GM23338 (cell line): Measurements from ENCODE around the gene THSD4. TPM values are rescaled to one million over a fixed set of nuclear protein-coding genes. Genes with fewer than 3 reads are reported as not detected.

Source experiments
- ATAC-seq: fragments of 200-7000 bp; cut with Tn5 transposase; 3 replicates; pipeline ENCODE4 v1.9.1; 2020
- DNase-seq: peaks from one replicate; pipeline ENCODE4 v3.0.0-alpha.2; 2015; ENCODE audit warnings: low spot score
- H2AFZ ChIP-seq: fragments of 200-600 bp; sonication (generic); 2 replicates; pipeline ENCODE4 v1.8.0; 2016; ENCODE audit warnings: antibody characterized with exemption, mild to moderate bottlenecking, moderate library complexity
- H3F3A ChIP-seq: fragments of 200-600 bp; sonication (generic); replicated peaks from 2 replicates; pipeline ENCODE4 v1.8.0; 2017; ENCODE audit warnings: antibody characterized with exemption, mixed run types, low read depth
- H3K27ac ChIP-seq: fragments of 200-600 bp; sonication (generic); 2 replicates; pipeline ENCODE4 v1.6.1; 2016; ENCODE audit warnings: low read depth
- H3K27me3 ChIP-seq: fragments of 200-600 bp; sonication (generic); 2 replicates; pipeline ENCODE4 v1.8.0; 2016; ENCODE audit warnings: mild to moderate bottlenecking, mixed run types, moderate library complexity; ENCODE audit not compliant: insufficient read depth
- H3K36me3 ChIP-seq: fragments of 200-600 bp; sonication (generic); 2 replicates; pipeline ENCODE4 v1.8.0; 2016; ENCODE audit warnings: mild to moderate bottlenecking; ENCODE audit not compliant: insufficient read depth
- H3K4me1 ChIP-seq: fragments of 200-600 bp; sonication (generic); 2 replicates; pipeline ENCODE4 v1.8.0; 2016; ENCODE audit warnings: mild to moderate bottlenecking, moderate library complexity; ENCODE audit not compliant: insufficient read depth
- H3K4me2 ChIP-seq: fragments of 200-600 bp; sonication (generic); 2 replicates; pipeline ENCODE4 v1.7.1; 2017; ENCODE audit warnings: mixed run types
- H3K4me3 ChIP-seq: fragments of 200-600 bp; sonication (generic); 2 replicates; pipeline ENCODE4 v1.6.1; 2016; ENCODE audit warnings: mixed run types
- H3K79me2 ChIP-seq: fragments of 200-600 bp; sonication (generic); replicated peaks from 2 replicates; pipeline ENCODE4 v1.8.0; 2017; ENCODE audit warnings: mild to moderate bottlenecking; ENCODE audit not compliant: insufficient read depth
- H3K9me2 ChIP-seq: fragments of 200-600 bp; sonication (generic); 2 replicates; pipeline ENCODE4 v1.8.0; 2017; ENCODE audit not compliant: insufficient read depth
- H4K20me1 ChIP-seq: fragments of 200-600 bp; sonication (generic); replicated peaks from 2 replicates; pipeline ENCODE4 v1.8.0; 2017; ENCODE audit warnings: mild to moderate bottlenecking; ENCODE audit not compliant: insufficient read depth
- H3K27ac Mint-ChIP-seq: 2 replicates; pipeline ENCODE4 v1.8.0; 2020; ENCODE audit warnings: inconsistent platforms, mild to moderate bottlenecking, moderate library complexity, mixed read lengths
- H3K27me3 Mint-ChIP-seq: 3 replicates; pipeline ENCODE4 v1.8.0; 2022; ENCODE audit warnings: low read depth, mild to moderate bottlenecking, moderate library complexity, mixed read lengths, inconsistent platforms; ENCODE audit not compliant: insufficient read depth, poor library complexity
- H3K36me3 Mint-ChIP-seq: 3 replicates; pipeline ENCODE4 v1.8.0; 2021; ENCODE audit warnings: low read depth, mild to moderate bottlenecking, inconsistent platforms, moderate library complexity, mixed read lengths
- H3K4me1 Mint-ChIP-seq: 3 replicates; pipeline ENCODE4 v1.8.0; 2020; ENCODE audit warnings: mild to moderate bottlenecking, inconsistent platforms, mixed read lengths
- H3K4me3 Mint-ChIP-seq: 3 replicates; pipeline ENCODE4 v1.8.0; 2021; ENCODE audit warnings: moderate library complexity, mild to moderate bottlenecking, inconsistent platforms, mixed read lengths
- H3K9me3 Mint-ChIP-seq: 3 replicates; pipeline ENCODE4 v1.8.0; 2020; ENCODE audit warnings: moderate library complexity, mild to moderate bottlenecking, inconsistent platforms, mixed read lengths
- CREB1 ChIP-seq: fragments of 250-450 bp; sonication (Bioruptor Pico); IDR thresholded peaks from 2 replicates; pipeline ENCODE4 v1.5.0; 2020; ENCODE audit warnings: low read depth, mild to moderate bottlenecking, moderate library complexity
- JUNB ChIP-seq: IDR thresholded peaks from one replicate; pipeline ENCODE4 v1.6.1; 2016; ENCODE audit warnings: antibody characterized with exemption; ENCODE audit not compliant: unreplicated experiment
- NANOG ChIP-seq: IDR thresholded peaks from 2 replicates; pipeline ENCODE4 v1.6.1; 2016; ENCODE audit warnings: antibody characterized with exemption, borderline replicate concordance
- POLR2AphosphoS5 ChIP-seq: IDR thresholded peaks from 2 replicates; pipeline ENCODE4 v1.6.1; 2016; ENCODE audit warnings: antibody characterized with exemption, low read depth
- STAT1 ChIP-seq: IDR thresholded peaks from one replicate; pipeline ENCODE4 v1.6.1; 2016; ENCODE audit warnings: antibody characterized with exemption; ENCODE audit not compliant: unreplicated experiment
- ZNF114 ChIP-seq: fragments of 250-450 bp; sonication (Bioruptor Pico); IDR thresholded peaks from 2 replicates; pipeline ENCODE4 v1.5.0; 2020; ENCODE audit warnings: mild to moderate bottlenecking, moderate library complexity
- ZNF331 ChIP-seq: fragments of 250-450 bp; sonication (Bioruptor Pico); IDR thresholded peaks from 2 replicates; pipeline ENCODE4 v1.5.0; 2020; ENCODE audit warnings: low read depth, mild to moderate bottlenecking, moderate library complexity
- long read RNA-seq: library from polyadenylated mRNA; unstranded; transcript quantifications from one replicate; pipeline ENCODE4 v2.0.0, GENCODE V29; 2020; ENCODE audit not compliant: unreplicated experiment
- polyA plus RNA-seq: library from polyadenylated mRNA; unstranded; fragments of >200 nt; fragmentation: Nextera tagmentation; extraction: Ambion mirVana; gene quantifications from 2 replicates; pipeline ENCODE4 v1.2.1, GENCODE V29; 2016
- total RNA-seq: library from RNA; depleted of rRNA; stranded (reverse); fragments of >200 nt; shearing (Covaris generic); gene quantifications from 2 replicates; pipeline ENCODE4 v1.2.3, GENCODE V29; 2014; rRNA removed
- TF ChIP-seq, protein P1 (sequence below): fragments of 250-450 bp; sonication (Bioruptor Pico); IDR thresholded peaks from 2 replicates; pipeline ENCODE4 v1.5.0; 2020; ENCODE audit warnings: mild to moderate bottlenecking, moderate library complexity
- TF ChIP-seq, protein P2 (sequence below): IDR thresholded peaks from one replicate; pipeline ENCODE4 v1.6.1; 2018; ENCODE audit warnings: antibody characterized with exemption; ENCODE audit not compliant: unreplicated experiment
- TF ChIP-seq, protein P3 (sequence below), 2 experiments: fragments of 200-600 bp in 1 of 2; sonication (generic) in 1 of 2; conservative IDR thresholded peaks; 2 replicates each; pipeline versions ENCODE4 v1.5.1 to v1.6.1; 2016 to 2017; ENCODE audit warnings: antibody characterized with exemption in 2 of 2, low read depth in 2 of 2, mild to moderate bottlenecking in 2 of 2, moderate library complexity in 1 of 2
- TF ChIP-seq, protein P4 (sequence below): IDR thresholded peaks from 2 replicates; pipeline ENCODE4 v1.6.1; 2016; ENCODE audit warnings: antibody characterized with exemption

The THSD4 gene
- total RNA-seq: 7.2 and 7.4 TPM in 2 replicates
- polyA plus RNA-seq: 0.99 and 2.0 TPM in 2 replicates
- long read RNA-seq, partial matches to known transcripts: 0 of 1 reads
- long read RNA-seq, other reads (novel, unspliced or antisense): 1 of 1 reads

DNA sequence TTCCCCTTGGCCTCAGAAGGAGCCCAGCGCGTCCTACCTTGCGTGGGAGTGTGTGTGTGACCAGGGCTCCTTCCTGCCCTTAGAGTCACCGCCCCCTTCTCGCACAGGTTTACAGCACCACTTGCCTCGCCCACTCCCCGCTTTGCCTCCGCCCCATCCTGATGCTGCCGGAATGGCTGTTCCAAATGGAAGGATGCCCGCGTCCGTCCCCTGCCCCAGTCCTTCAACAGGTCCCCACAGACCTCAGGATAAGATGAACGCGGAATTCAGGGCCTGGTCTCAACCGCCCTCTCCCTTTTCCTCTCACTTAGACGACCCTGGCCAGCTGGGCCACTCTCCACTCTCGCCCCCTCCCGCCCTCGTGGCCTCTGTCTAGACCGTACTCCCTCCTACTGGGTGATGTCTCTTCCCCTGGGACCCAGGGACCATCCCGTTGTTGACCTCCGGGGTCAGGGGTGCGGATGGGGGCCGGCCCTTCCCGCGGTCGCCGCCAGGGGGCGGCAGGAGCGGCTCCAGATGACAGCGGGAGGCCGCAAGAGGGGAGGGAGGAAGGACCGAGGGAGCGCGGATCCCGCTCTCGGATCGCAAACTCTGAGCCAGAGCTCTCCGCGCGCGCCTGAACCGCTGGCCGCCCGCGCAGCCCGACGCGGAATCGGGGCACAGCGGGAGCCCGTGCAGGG is at the start of gene THSD4:
Gene THSD4, plus strand, starts transcription at position 585 of the 680 bp plus-strand sequence.
- Histone ChIP-seq H3K4me3 (peak within 1 kb of the TSS; percentile 93), H3K79me2 (peaks cover 3% of the 10 kb centered on the region; the same call in 1 of the 2 replicates), H2AFZ (peak within 1 kb of the TSS; percentile 99), H3K27me3 (peaks cover 25% of the 10 kb centered on the region), H3K36me3 (no peaks in the 10 kb centered on the region), H3K4me2 (peak within 1 kb of the TSS; percentile 100), H4K20me1 (no peaks in the 10 kb centered on the region; the same call in 1 of the 2 replicates), H3F3A (no peaks in the 10 kb centered on the region; the same call in 1 of the 2 replicates), H3K27ac (peak within 1 kb of the TSS; percentile 1; the same call in 1 of the 2 replicates), H3K4me1 (peaks cover 22% of the 10 kb centered on the region), H3K9me2 (no peaks in the 10 kb centered on the region)
- no peak for TF ChIP-seq JUNB
- TF ChIP-seq CREB1 (CRISPR knock-in tag): 0 out of 2 replicates have a peak, but pooled peaks have one; percentile 44
- TF ChIP-seq, protein P1, sequence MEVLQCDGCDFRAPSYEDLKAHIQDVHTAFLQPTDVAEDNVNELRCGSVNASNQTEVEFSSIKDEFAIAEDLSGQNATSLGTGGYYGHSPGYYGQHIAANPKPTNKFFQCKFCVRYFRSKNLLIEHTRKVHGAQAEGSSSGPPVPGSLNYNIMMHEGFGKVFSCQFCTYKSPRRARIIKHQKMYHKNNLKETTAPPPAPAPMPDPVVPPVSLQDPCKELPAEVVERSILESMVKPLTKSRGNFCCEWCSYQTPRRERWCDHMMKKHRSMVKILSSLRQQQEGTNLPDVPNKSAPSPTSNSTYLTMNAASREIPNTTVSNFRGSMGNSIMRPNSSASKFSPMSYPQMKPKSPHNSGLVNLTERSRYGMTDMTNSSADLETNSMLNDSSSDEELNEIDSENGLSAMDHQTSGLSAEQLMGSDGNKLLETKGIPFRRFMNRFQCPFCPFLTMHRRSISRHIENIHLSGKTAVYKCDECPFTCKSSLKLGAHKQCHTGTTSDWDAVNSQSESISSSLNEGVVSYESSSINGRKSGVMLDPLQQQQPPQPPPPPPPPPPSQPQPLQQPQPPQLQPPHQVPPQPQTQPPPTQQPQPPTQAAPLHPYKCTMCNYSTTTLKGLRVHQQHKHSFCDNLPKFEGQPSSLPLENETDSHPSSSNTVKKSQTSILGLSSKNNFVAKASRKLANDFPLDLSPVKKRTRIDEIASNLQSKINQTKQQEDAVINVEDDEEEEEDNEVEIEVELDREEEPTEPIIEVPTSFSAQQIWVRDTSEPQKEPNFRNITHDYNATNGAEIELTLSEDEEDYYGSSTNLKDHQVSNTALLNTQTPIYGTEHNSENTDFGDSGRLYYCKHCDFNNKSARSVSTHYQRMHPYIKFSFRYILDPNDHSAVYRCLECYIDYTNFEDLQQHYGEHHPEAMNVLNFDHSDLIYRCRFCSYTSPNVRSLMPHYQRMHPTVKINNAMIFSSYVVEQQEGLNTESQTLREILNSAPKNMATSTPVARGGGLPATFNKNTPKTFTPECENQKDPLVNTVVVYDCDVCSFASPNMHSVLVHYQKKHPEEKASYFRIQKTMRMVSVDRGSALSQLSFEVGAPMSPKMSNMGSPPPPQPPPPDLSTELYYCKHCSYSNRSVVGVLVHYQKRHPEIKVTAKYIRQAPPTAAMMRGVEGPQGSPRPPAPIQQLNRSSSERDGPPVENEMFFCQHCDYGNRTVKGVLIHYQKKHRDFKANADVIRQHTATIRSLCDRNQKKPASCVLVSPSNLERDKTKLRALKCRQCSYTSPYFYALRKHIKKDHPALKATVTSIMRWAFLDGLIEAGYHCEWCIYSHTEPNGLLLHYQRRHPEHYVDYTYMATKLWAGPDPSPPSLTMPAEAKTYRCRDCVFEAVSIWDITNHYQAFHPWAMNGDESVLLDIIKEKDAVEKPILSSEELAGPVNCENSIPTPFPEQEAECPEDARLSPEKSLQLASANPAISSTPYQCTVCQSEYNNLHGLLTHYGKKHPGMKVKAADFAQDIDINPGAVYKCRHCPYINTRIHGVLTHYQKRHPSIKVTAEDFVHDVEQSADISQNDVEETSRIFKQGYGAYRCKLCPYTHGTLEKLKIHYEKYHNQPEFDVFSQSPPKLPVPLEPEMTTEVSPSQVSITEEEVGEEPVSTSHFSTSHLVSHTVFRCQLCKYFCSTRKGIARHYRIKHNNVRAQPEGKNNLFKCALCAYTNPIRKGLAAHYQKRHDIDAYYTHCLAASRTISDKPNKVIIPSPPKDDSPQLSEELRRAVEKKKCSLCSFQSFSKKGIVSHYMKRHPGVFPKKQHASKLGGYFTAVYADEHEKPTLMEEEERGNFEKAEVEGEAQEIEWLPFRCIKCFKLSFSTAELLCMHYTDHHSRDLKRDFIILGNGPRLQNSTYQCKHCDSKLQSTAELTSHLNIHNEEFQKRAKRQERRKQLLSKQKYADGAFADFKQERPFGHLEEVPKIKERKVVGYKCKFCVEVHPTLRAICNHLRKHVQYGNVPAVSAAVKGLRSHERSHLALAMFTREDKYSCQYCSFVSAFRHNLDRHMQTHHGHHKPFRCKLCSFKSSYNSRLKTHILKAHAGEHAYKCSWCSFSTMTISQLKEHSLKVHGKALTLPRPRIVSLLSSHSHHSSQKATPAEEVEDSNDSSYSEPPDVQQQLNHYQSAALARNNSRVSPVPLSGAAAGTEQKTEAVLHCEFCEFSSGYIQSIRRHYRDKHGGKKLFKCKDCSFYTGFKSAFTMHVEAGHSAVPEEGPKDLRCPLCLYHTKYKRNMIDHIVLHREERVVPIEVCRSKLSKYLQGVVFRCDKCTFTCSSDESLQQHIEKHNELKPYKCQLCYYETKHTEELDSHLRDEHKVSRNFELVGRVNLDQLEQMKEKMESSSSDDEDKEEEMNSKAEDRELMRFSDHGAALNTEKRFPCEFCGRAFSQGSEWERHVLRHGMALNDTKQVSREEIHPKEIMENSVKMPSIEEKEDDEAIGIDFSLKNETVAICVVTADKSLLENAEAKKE (CRISPR knock-in tag): peak; percentile 36; the same call in 1 of the 2 replicates
- TF ChIP-seq ZNF114 (CRISPR knock-in tag): no peak; the same call in 1 of the 2 replicates
- no peak for TF ChIP-seq NANOG
- TF ChIP-seq, protein P2, sequence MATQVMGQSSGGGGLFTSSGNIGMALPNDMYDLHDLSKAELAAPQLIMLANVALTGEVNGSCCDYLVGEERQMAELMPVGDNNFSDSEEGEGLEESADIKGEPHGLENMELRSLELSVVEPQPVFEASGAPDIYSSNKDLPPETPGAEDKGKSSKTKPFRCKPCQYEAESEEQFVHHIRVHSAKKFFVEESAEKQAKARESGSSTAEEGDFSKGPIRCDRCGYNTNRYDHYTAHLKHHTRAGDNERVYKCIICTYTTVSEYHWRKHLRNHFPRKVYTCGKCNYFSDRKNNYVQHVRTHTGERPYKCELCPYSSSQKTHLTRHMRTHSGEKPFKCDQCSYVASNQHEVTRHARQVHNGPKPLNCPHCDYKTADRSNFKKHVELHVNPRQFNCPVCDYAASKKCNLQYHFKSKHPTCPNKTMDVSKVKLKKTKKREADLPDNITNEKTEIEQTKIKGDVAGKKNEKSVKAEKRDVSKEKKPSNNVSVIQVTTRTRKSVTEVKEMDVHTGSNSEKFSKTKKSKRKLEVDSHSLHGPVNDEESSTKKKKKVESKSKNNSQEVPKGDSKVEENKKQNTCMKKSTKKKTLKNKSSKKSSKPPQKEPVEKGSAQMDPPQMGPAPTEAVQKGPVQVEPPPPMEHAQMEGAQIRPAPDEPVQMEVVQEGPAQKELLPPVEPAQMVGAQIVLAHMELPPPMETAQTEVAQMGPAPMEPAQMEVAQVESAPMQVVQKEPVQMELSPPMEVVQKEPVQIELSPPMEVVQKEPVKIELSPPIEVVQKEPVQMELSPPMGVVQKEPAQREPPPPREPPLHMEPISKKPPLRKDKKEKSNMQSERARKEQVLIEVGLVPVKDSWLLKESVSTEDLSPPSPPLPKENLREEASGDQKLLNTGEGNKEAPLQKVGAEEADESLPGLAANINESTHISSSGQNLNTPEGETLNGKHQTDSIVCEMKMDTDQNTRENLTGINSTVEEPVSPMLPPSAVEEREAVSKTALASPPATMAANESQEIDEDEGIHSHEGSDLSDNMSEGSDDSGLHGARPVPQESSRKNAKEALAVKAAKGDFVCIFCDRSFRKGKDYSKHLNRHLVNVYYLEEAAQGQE: no peak
- TF ChIP-seq, protein P3, sequence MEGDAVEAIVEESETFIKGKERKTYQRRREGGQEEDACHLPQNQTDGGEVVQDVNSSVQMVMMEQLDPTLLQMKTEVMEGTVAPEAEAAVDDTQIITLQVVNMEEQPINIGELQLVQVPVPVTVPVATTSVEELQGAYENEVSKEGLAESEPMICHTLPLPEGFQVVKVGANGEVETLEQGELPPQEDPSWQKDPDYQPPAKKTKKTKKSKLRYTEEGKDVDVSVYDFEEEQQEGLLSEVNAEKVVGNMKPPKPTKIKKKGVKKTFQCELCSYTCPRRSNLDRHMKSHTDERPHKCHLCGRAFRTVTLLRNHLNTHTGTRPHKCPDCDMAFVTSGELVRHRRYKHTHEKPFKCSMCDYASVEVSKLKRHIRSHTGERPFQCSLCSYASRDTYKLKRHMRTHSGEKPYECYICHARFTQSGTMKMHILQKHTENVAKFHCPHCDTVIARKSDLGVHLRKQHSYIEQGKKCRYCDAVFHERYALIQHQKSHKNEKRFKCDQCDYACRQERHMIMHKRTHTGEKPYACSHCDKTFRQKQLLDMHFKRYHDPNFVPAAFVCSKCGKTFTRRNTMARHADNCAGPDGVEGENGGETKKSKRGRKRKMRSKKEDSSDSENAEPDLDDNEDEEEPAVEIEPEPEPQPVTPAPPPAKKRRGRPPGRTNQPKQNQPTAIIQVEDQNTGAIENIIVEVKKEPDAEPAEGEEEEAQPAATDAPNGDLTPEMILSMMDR (conservative IDR thresholded peaks at IDR 0.05; ENCODE audit: low read depth in 2 of 2): peak; percentile 84 to 90
- no peak for TF ChIP-seq STAT1
- peak; percentile 47; the same call in 1 of the 2 replicates for TF ChIP-seq POLR2AphosphoS5
- TF ChIP-seq, protein P4, sequence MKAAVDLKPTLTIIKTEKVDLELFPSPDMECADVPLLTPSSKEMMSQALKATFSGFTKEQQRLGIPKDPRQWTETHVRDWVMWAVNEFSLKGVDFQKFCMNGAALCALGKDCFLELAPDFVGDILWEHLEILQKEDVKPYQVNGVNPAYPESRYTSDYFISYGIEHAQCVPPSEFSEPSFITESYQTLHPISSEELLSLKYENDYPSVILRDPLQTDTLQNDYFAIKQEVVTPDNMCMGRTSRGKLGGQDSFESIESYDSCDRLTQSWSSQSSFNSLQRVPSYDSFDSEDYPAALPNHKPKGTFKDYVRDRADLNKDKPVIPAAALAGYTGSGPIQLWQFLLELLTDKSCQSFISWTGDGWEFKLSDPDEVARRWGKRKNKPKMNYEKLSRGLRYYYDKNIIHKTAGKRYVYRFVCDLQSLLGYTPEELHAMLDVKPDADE: no peak
- TF ChIP-seq ZNF331 (CRISPR knock-in tag): no peak
- peaks cover 37% of the 10 kb centered on the region for H3K27me3 Mint-ChIP-seq
- peak; percentile 91 for DNase-seq
- peaks cover 54% of the 10 kb centered on the region for H3K4me1 Mint-ChIP-seq
- H3K9me3 Mint-ChIP-seq: no peaks in the 10 kb centered on the region
- ATAC-seq: peak; percentile 76
- peak within 1 kb of the TSS; percentile 81 for H3K4me3 Mint-ChIP-seq
- H3K36me3 Mint-ChIP-seq: no peaks in the 10 kb centered on the region
- H3K27ac Mint-ChIP-seq: peak within 1 kb of the TSS; percentile 62; the same call in 1 of the 2 replicates
